HG02870 (cell line): ENCODE measurements around the gene JMJD8.

Source experiments
- ATAC-seq: cut with Tn5 transposase; IDR thresholded peaks from one replicate; pipeline ENCODE4 v1.9.1; 2021; ENCODE audit warnings: mild to moderate bottlenecking, moderate library complexity; ENCODE audit not compliant: unreplicated experiment

JMJD8 gene

DNA sequence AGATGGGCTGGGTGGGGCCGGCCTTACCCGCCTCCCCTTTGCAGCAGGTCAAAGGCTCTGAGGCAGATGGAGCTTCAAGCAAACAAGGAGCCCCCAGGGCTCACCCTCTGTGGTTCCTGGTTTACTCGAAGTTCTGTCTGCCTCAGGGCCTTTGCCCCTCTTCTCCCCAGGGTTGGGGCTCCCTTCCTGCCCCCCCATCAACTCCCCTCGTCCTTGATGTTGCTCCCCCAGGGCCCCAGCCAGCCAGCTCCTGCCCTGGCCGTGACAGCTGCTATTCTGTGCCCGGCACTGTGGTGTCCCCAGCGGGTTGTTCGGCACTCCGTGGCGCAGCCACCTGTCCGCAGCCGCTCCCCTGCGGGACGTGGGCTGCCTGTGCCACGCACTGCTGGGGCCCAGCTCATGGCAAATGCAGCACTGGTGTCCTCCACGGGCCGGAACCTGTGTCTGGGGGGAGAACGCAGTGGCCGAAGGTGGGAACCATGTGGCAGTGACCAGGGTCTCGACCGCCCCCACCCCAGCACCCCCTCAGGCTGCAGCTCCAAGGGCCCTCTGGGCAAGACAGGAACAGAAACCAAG, 26.5 kb upstream of the JMJD8 start:
- ATAC-seq, result no peak

DNA sequence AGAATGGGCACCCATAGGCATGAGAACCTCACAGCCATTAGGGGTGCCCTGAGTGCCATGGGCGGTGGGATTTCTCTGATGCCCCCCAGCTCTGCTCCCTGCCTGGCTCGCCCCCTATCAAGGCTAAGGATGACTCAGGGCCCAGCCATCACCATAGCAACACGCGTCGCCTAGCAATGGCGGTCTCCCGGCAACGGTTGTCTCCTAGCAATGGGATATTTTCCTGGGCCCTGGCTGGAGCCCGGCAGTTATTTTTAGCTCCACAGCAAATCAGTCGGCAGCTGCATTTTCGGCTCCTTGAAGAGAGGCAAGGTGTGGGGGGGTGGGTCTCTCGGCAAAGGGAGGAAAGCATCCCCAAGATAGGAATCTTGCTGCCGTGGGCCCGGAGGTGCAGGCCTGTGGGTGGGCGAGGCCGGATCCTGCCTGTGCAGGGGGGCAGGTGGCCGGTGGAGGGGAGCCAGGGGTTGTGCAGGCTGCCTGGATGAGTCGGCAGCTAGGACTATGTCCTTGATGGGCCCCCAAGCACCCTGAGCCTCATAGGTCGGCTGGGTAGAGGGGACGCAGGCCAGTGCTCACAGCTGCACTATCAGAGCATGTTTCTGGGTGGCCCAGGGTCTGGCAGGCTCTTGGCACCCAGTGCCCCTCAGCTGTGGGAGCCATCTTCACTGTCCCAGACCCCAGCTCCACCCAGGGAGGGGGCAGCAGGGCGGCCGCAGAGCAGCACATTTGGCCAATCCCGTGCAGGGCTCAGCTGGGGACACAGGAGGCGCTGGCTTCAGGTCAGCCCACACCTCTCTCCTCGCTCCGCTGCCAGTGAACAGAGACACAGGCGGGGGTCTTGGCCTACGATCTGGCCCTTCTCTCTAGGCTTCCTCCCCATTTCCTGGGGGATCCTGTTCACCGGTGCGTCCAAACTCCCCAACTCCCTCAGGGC, 25.7 kb upstream of the JMJD8 start:
- ATAC-seq, result no peak

DNA sequence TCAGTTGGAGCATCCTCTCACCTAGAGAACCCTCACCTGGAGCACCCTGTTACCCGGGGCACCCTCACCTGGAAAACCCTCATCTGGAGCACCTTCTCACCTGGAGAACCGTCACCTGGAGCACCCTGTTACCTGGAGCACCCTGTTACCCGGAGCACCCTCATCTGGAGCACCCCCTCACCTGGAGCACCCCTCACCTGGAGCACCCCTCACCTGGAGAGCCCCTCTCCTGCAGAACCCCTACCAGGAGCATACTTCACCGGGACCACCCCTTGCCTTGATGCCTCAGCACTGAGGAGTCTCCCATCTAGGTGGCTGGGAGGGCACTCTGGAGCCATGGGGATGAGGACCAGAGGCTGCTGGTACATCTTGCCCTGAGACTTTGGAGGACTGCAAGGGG, 24.8 kb upstream of the JMJD8 start:
- ATAC-seq, result no peak

DNA sequence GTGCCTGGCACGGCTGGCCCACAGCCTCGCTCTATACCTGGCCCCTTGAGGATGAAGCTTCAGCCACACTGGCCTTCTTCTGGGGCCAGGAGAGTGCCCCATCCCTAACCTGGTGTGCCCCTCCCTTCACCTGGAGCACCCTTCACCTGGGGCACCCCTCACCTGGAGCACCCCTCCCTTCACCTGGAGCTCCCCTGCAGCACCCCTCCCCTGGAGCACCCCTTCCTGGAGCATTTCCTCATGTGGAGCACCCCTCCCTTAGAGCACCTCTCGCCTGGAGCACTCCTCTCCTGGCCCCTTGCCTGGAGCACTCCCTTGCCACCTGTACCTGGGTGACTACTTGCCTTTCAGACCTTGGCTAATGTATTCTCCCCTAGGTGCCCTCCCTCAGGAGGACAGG, 23.9 kb upstream of the JMJD8 start:
- ATAC-seq, result no peak

DNA sequence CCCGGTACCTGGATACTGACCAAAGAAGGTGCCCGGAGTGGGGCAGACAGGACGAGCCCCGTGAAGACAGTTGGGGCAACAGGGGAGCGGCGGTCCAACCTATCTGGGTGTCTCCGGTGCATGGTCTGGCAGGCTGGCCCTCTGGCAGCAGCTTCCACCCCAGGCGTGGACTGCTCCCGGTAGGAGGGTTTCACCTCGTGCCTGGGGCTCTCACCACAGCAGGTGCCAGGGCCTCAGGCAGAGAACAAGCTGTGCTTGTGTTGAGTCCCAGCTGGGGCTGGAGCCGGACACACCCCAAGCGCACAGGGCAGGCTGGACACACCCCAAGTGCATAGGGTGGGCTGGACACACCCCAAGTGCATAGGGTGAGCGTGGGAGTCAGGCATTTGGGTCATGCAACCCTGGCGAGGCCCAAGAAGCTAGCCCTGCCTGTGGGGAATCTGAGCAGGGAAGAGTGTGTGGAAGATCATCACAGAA, 23.0 kb upstream of the JMJD8 start:
- no peak for ATAC-seq

DNA sequence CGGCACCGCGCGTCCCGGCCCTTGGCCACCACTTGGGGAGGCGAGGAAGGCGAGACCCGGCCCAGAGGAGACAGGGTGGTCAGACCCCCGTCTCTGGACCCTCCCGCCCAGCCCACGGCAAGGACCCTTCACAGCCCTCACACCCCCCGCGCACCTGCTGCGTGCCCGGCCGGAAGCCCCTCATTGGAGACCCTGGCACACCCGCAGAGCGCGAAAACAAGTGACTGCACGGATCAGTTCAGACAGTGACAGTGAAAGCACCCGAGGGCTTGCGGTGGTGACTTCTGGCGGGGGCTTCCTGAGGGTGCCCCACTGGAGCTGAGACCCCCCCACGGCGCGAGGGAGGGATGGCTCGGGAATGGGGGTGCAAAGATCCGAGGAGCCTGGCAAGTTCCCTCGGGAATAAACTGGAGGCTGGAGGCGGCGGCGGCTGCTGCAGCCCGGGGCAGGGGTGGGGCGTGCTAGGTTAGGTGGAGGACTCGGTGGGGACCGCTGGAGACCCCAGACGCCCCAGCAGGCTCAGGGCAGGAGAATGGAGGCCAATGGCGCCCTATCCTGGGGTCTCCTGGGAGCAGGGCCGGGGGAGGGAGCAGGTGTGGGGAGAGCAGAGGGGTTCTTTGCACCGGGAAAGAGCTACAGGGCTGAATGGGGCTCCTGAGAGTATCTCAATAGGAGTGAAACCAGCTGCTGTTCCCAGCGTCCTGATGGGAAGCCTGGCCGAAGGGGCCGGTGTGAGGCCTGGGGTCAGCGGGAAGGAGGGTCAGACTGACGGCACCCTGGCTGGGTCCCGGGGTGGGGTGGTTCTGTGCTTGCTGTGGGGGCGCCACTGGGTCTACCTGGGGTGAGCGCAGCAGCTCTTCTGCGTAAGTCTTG, 22.3 kb upstream of the JMJD8 start:
- no peak for ATAC-seq

DNA sequence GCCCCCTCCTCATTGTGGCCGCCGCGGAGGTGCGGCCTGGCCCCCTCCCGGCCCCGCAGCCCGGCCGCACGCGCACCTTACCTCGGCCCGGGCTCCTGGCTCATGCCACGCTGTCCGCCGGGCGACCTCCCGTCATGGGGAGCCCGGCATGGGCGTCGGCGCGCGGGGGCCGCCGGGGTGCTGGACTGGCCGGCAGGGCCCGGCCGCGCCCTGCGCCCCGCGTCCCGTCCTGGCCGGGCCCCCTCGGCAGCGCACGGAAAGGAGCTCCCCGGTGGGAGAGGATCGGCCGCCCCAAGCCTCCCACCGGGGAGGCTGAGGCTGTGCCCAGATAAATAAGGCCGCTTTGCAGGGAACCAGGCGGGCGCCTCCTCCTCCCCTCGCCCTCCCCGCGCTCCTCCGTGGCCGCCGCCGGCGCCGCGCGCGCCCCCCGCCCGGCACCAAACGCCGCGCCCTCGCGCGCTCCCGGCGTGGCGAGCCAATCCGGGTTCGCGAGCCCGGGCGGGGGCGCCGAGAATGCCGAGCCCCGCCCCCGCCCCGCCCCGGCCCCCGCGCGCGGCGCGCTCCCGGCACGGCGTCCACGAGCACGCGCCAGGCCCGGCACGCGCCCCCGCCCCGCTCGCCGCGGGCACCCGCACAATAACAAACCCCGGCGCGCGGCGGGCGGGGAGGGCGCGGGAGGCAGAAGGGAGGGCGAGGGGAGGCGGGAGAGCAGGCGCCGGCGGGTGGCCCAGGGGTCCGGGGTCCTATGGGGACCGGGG, 21.5 kb upstream of the JMJD8 start, which contains the start of gene FBXL16:
Gene FBXL16, minus strand, starts transcription at position 371 of the 758 bp plus-strand sequence. CDS start 8,396 bp downstream, outside the sequence.
- ATAC-seq, result no peak

DNA sequence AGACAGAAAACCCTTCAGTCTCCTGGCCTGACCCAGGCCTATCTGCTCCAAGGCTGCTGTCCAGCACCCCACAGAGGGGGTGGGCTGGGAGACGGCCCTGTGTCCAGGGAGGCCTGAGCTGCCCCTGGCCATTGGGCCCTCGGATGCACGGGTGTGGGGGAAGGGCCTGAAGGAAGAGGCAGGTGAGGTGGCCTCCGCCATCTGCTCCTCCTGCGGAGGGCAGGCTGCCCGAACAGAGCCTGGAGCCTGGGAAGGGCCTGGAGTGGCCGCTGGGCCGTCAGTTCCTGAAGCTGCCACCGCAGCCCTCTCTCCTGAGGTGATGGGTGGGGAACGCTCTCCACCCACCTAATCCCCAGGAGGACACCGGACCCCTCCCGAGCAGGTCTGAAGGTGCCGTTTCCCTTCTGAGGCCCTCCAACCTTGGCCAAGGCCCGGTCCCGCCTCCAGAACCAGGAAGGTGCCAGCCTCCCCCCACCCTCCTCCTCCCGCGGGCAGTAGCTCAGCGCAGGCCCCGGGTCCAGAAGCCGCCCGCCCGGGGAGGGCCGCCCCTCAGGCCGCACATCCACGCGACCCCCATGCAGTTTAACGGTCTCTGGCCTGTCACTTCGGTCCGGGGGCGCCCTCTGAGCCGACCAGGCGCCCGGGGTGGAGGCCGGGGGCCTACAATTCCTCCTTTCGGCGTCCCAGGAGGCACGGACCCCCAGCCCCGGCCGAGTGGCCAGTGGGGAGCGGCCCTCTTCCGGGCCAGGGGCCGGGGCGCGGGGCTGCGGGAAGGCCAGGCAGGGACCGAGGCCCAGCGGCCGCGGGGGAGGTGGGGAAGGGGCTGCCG, 20.6 kb upstream of the JMJD8 start:
- ATAC-seq, result no peak

DNA sequence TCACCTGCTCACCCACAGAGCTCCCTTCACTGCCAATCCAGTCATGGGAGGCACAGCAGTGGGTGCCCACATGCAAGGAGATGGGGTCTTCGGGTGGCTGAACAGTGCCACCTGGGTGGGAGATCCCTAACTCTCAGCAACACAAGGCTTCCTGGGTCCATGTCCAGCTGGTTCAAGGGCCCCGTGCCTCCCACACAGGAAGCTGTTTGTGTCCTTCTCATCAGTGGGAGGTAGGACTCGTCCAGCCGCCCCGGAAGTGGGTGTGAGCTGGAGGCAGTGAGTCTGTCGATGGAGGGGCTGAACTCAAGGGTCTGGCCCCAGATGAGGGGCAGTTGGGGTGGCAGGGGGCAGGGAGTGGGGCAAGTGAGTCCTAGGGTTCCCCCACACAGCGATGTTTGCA, 19.9 kb upstream of the JMJD8 start:
- ATAC-seq, result no peak

DNA sequence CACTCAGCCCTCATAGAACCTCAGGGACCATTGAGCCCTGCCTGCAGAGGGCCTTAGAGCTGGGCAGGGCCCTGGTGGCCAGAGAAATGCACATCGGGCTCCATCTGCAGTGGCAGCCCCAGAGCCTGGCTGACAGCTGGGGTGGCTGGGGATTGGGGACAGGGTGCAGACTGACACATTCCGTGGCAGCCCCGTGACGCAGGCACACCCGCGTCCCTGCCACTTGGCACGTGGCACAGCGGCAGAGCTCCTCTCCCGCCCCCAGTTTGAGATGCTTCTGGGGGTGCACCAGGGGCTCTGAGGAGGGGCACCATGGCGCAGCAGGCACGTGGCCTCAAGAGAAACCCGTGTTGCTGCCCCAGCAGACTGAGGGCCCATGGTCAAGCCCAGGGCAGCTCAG, 19.3 kb upstream of the JMJD8 start:
- no peak for ATAC-seq

DNA sequence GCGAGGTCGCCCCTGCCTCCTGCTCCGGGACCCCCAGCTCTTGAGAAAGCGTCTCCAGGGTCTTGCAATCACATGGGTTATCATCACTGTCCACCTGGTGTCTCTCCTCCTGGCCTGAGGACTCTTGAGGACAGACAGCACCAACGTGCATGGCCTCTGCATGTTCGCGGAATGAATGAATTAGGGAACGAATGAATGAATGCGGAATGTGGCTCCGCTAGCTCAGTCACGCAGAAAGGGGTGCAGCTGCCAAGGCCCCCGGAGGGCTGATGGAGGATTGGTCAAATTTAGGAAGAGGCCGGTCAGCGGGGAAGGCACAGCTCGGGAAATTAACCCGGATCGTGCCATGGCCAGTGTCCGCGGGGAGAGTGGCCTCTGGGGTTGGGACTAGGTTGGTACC, 18.2 kb upstream of the JMJD8 start:
- no peak for ATAC-seq

DNA sequence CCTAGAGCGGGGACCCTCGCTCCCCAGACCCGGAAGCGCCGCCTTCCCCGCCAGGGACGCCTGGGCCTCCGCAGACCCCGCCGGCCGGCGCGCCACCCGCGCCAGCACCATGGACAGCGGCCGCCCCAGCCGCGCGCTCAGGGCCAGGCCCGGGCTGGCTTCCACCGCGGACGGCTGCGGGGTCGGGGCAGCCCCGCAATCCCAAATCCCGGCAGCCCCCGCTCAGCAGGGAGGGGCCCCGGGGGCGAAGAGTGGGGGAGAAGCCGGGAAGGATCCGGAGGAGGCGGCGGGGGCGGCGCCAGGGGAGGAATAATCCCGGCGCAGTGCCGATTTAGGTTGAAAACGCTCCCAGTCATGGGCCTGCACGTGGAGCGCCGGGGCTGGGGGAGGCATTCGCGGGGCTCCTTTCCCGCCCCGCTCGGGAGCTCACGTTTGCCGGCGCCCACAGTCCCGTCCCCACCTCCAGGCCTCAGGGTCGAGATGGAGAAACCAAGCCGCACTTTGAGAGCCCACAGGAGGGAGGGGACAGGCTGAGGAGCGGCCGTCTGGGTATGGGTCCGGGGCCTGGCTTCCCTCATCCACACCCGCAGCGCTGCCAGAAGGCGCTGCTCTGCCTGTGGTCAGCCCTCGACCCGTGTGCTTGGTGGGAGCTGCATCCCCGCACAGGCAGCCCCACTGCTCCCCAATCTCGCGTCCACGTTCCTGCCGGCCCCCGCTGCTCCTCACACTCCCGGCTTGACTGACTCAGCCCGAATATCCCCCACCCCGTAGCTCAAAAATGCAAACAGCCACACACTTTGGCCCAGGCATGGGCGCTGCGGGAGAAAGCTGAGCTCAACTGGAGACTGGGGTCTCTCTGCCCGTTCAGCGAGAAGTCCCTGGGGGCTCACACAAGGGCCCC, 16.8 kb upstream of the JMJD8 start:
- ATAC-seq, result no peak

DNA sequence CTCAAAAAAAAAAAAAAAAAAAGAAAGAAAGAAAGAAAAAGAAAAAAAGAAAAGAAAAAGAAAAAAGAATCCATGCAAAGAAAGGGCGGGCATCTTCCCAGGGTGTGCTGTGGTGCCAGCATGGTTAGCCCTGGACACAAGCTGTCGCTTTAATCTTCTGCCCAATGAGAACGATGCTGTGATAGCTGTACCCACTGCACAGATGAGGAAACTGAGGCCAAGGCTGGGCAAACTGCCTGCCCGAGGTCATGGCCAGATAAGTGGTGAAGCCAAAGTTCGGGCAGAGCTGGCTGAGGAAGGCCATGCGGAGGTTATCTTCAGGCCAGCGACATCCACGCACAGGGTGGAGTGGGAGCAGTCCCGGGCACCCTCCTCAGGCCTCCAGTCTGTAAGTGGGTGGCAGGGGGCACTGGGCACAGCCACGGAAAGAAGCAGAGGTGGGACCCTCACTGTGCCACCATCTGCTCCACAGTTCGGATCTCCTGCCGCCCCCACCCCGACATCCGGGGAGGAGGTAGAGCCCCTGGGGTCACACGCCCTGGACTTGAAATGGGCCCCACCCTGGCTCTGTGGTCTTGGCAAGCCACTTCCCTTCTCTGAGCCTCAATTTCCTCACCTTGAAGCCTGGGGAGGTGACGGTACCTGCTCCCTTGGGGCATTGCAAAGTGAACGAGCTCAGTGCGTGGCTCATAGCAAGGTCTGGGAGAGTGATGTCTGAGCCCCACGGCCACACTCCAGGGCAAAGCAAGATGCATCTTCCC, 15.0 kb upstream of the JMJD8 start:
- ATAC-seq, result no peak

DNA sequence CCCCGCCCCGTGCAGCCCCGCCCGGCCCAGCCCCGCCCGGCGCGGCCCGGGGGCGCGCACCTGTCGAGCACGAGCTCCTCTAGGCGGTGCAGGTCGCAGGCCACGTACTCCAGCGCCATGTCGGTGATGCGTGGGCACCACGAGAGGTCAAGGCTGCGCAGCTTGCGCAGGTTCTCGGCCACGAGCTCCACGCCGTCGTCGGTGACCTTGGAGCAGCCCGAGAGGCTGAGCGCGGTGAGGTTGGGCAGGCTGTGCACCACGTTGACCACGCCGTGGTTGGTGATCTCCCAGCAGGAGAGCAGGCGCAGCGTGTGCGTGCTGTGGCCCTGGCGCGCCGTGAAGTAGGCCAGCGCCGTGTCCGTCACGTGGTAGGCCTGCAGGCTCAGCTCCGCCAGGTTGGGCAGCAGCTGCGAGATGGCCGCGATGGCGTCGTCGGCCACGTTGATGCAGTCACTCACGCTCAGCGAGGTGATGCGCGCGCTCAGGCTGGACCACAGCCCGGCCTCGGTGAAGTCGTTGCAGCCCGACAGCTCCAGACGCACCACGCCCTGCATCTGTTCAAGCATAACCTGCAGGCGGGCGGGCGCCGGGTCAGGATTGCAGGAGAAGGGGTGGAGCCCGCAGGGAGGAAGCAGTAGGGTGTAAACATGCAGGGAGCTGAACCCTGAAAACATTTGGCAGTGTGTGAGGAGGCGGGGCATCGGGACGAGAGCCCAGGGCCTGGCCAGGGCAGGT, 11.4 kb upstream of the JMJD8 start:
- ATAC-seq, result no peak

DNA sequence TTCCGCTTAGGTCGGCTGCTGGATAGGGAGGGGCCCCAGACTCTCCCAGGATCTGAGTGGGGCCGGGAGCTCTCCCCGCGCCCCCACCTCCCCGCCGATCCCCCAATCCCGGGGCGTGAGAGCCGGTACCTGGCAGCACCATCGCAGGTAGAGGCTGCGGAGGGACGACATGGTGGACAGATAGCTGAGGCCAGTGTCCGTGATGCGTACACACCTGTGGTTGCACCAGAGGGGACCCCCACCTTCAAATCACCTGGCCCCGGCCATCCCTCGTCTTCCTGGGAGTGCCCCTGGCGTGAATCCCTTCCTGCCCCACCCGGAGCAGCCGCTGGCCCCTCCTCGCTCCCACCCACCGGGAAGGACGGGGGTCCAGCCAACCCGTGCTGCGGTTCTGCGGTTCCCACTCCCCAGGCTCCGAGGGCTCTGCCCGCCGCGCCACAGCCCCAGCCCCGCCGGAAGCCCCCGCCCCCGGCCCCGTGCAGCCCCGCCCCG, 10.8 kb upstream of the JMJD8 start:
- no peak for ATAC-seq

DNA sequence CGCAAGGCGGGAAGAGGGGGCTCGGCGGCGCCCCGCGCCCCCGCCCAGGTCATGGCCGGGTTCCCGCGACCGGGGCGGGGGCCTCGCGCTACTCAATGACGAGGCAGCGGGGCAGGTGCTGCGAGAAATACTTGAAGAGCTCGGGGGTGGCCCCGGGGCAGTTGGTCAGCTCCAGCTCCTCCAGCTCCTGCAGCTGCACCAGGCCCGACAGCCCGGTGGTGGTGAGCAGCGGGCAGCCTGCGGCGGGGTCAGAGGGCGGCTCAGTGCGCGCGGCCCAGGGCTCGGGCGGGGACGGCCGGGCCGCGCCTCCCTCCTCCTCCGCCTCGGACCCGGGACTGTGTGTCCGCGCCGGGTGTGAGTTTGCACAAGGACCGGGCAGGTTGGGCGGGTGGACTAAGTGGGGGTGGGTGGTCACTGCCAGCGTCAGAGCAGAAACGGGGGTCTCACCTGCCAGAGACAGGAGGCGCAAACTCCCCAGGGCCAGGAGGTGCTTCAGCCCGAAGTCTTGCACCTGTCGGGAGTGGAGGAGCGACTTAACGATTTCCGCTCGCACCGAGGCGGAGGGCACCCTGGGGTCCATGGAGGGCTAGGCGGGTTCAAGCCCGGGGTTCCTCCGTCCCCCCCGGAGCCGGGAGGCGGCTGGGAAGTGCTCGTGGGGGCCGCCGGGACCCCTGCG, 10.2 kb upstream of the JMJD8 start:
- no peak for ATAC-seq

DNA sequence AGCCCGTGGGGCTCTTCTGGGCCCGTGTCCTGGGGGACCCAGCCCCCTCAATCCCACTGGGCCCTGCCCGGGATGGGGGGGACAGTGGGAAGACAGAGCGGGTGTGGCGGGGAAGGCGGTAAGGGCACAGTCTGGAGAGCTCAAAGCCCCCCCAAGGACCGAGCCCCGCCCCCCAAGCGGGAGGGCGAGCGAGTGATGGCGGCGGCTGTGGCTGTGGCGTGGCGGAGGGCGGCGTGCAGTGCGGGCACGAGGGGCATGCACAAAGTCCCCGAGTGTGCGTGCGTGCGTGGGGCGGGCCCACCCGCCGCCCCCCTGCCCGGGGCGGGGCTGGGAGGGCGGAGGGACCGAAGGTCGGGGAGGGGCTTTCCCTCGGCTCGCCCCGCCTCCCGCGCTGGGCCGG, 9.6 kb upstream of the JMJD8 start:
- ATAC-seq, result no peak
